Endodermal cell (in vitro differentiated cells): Measurements from ENCODE around the gene DNTT. TPM values are rescaled to one million over a fixed set of nuclear protein-coding genes. Genes with fewer than 3 reads are reported as not detected.

ENCODE experiments used
- DNase-seq: peaks from one replicate; pipeline ENCODE4 v3.0.0-alpha.2; 2017
- H3K27ac ChIP-seq: 2 replicates; pipeline ENCODE4 v1.5.1; 2013; ENCODE audit warnings: mild to moderate bottlenecking, low read depth, low read length, moderate library complexity
- H3K27me3 ChIP-seq: 2 replicates; pipeline ENCODE4 v1.6.1; 2013; ENCODE audit warnings: mild to moderate bottlenecking, low read length, moderate library complexity; ENCODE audit not compliant: insufficient read depth, control insufficient read depth, poor library complexity, severe bottlenecking
- H3K36me3 ChIP-seq: 2 replicates; pipeline ENCODE4 v1.7.0; 2013; ENCODE audit warnings: mild to moderate bottlenecking, low read length, moderate library complexity; ENCODE audit not compliant: control insufficient read depth, insufficient read depth
- H3K4me1 ChIP-seq: one replicate; pipeline ENCODE4 v1.7.0; 2013; ENCODE audit warnings: low read length; ENCODE audit not compliant: control insufficient read depth, insufficient read depth
- H3K4me3 ChIP-seq: 2 replicates; pipeline ENCODE4 v1.5.1; 2013; ENCODE audit warnings: mild to moderate bottlenecking, low read length, moderate library complexity
- H3K9ac ChIP-seq: 2 replicates; pipeline ENCODE4 v1.6.1; 2013; ENCODE audit warnings: mild to moderate bottlenecking, low read length, moderate library complexity; ENCODE audit not compliant: poor library complexity, severe bottlenecking; ENCODE audit errors: extremely low read depth
- H3K9me3 ChIP-seq: 2 replicates; pipeline ENCODE4 v1.6.1; 2013; ENCODE audit warnings: mild to moderate bottlenecking, low read length, moderate library complexity; ENCODE audit not compliant: control insufficient read depth
- H3K27ac Mint-ChIP-seq: 2 replicates; pipeline ENCODE4 v1.8.0; 2020; ENCODE audit warnings: mixed read lengths
- H3K27me3 Mint-ChIP-seq: 2 replicates; pipeline ENCODE4 v1.8.0; 2021; ENCODE audit warnings: mild to moderate bottlenecking, mixed read lengths; ENCODE audit not compliant: insufficient read depth
- H3K36me3 Mint-ChIP-seq: 2 replicates; pipeline ENCODE4 v1.8.0; 2020; ENCODE audit warnings: low read depth, mixed read lengths
- H3K4me1 Mint-ChIP-seq: 2 replicates; pipeline ENCODE4 v1.8.0; 2020; ENCODE audit warnings: mixed read lengths
- H3K4me3 Mint-ChIP-seq: 2 replicates; pipeline ENCODE4 v1.8.0; 2020; ENCODE audit warnings: mild to moderate bottlenecking, moderate library complexity, mixed read lengths
- H3K9me3 Mint-ChIP-seq: 2 replicates; pipeline ENCODE4 v1.8.0; 2020; ENCODE audit warnings: mild to moderate bottlenecking, mixed read lengths
- WGBS, 2 experiments: methylation state at CpG; one replicate each; pipeline versions ENCODE4 v1.1.5 to v1.1.7; 2013; ENCODE audit warnings: missing lambda C conversion rate in 2 of 2, mixed read lengths in 1 of 2; ENCODE audit not compliant: insufficient coverage in 1 of 2, insufficient read length in 1 of 2; 5-methylcytosine and 5-hydroxymethylcytosine counted together
- total RNA-seq, 2 donors: library from RNA; stranded (reverse); fragmentation: NEBNext Ultra II Directional in 1 of 2; extraction: Animal tissue kit (Norgen Biotek cat#: 25700) in 1 of 2; gene quantifications; 2 replicates in 1 of 2; 3 replicates in 1 of 2; pipeline ENCODE4 v1.2.1, GENCODE V29; 2021
- TF ChIP-seq, protein P1 (sequence below): fragments of 200-600 bp; sonication (generic); conservative IDR thresholded peaks from 2 replicates; pipeline ENCODE4 v1.5.0; 2021; ENCODE audit warnings: antibody characterized with exemption, mild to moderate bottlenecking

Gene DNTT
- total RNA-seq, 2 donors from 2014 or later: not detected

GRCh38 chr10:96366508-96366907 is 62.3 kb downstream of the DNTT start:
- Histone ChIP-seq H3K4me1 (no peaks in the 10 kb centered on the region), H3K9me3 (no peaks in the 10 kb centered on the region), H3K9ac (no peak overlapping the region), H3K4me3 (no peak overlapping the region), H3K27ac (no peak overlapping the region), H3K36me3 (no peaks in the 10 kb centered on the region), H3K27me3 (no peaks in the 10 kb centered on the region)
- H3K27ac Mint-ChIP-seq: no peak overlapping the region
- DNase-seq: no peak
- H3K27me3 Mint-ChIP-seq: peaks cover 7% of the 10 kb centered on the region
- no peaks in the 10 kb centered on the region for H3K9me3 Mint-ChIP-seq
- 89 to 93% methylated on average over 3 of the region's 3 CpGs for WGBS, 2 experiments
- H3K4me1 Mint-ChIP-seq: no peaks in the 10 kb centered on the region
- H3K4me3 Mint-ChIP-seq: no peak overlapping the region
- TF ChIP-seq, protein P1, sequence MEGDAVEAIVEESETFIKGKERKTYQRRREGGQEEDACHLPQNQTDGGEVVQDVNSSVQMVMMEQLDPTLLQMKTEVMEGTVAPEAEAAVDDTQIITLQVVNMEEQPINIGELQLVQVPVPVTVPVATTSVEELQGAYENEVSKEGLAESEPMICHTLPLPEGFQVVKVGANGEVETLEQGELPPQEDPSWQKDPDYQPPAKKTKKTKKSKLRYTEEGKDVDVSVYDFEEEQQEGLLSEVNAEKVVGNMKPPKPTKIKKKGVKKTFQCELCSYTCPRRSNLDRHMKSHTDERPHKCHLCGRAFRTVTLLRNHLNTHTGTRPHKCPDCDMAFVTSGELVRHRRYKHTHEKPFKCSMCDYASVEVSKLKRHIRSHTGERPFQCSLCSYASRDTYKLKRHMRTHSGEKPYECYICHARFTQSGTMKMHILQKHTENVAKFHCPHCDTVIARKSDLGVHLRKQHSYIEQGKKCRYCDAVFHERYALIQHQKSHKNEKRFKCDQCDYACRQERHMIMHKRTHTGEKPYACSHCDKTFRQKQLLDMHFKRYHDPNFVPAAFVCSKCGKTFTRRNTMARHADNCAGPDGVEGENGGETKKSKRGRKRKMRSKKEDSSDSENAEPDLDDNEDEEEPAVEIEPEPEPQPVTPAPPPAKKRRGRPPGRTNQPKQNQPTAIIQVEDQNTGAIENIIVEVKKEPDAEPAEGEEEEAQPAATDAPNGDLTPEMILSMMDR: no peak
- no peaks in the 10 kb centered on the region for H3K36me3 Mint-ChIP-seq

DNA sequence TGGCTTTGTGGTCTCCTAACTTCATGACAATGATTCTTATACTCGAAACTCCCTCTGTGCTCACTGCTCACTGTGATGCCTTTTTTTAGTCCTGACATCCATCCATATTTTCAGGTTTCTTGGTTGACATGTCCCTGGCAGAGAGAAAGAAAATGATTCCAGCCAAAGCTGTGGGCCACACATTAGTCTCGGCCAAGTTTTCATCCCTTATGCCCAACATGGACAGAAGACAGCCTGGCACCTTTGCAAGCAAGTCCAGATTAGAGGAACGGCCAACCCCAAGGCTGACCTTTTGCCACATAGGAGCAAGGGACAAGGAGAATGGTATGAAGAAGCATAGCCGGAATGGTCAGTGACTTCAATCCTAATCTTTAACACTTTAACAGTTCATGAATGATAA is 63.2 kb downstream of the DNTT start:
- Mint-ChIP-seq H3K4me3 (no peak overlapping the region), H3K4me1 (no peaks in the 10 kb centered on the region), H3K27ac (no peak overlapping the region), H3K9me3 (no peaks in the 10 kb centered on the region), H3K27me3 (peaks cover 7% of the 10 kb centered on the region), H3K36me3 (no peaks in the 10 kb centered on the region)
- Histone ChIP-seq H3K9ac (no peak overlapping the region), H3K4me3 (no peak overlapping the region), H3K27me3 (no peaks in the 10 kb centered on the region), H3K9me3 (no peaks in the 10 kb centered on the region), H3K27ac (no peak overlapping the region), H3K36me3 (no peaks in the 10 kb centered on the region), H3K4me1 (no peaks in the 10 kb centered on the region)
- DNase-seq: peak; percentile 30
- TF ChIP-seq, protein P1: no peak
- WGBS, 2 experiments: 96 to 100% methylated on average over 3 to 4 of the region's 4 CpGs

- no peak overlapping the region for H3K9ac ChIP-seq
- H3K9me3 ChIP-seq: no peaks in the 10 kb centered on the region
- H3K27me3 Mint-ChIP-seq: peaks cover 12% of the 10 kb centered on the region
- no peaks in the 10 kb centered on the region for H3K9me3 Mint-ChIP-seq
- no peak overlapping the region for H3K4me3 Mint-ChIP-seq
- no peak overlapping the region for H3K27ac ChIP-seq
- H3K36me3 Mint-ChIP-seq: no peaks in the 10 kb centered on the region
- H3K4me1 ChIP-seq: no peaks in the 10 kb centered on the region
- H3K36me3 ChIP-seq: no peaks in the 10 kb centered on the region
- whole genome bisulfite sequencing, 2 experiments: 93% methylated on average over 5 of the region's 5 CpGs; no CpG with 5 or more reads in 1 of the 2 experiments
- DNase-seq: peak; percentile 7
- TF ChIP-seq, protein P1: no peak
- H3K4me3 ChIP-seq: no peak overlapping the region
- H3K4me1 Mint-ChIP-seq: no peaks in the 10 kb centered on the region
- H3K27me3 ChIP-seq: peaks cover under 1% of the 10 kb centered on the region
- no peak overlapping the region for H3K27ac Mint-ChIP-seq
Measured at GRCh38 chr10:96368971-96369370, 64.7 kb downstream of the DNTT start.
